ENCODE measurements around the gene HTR7. TPM values are rescaled to one million over a fixed set of nuclear protein-coding genes. Genes with fewer than 3 reads are reported as not detected.
"Not testable (repeated sequence)": the region's sequence is repeated elsewhere in the genome, so short reads cannot be mapped to it uniquely, and the experiment has no call there.

The HTR7 gene
- 20.5 and 36.5 TPM in 2 replicates for total RNA-seq (2014; rRNA removed; shearing (Covaris generic))

DNA sequence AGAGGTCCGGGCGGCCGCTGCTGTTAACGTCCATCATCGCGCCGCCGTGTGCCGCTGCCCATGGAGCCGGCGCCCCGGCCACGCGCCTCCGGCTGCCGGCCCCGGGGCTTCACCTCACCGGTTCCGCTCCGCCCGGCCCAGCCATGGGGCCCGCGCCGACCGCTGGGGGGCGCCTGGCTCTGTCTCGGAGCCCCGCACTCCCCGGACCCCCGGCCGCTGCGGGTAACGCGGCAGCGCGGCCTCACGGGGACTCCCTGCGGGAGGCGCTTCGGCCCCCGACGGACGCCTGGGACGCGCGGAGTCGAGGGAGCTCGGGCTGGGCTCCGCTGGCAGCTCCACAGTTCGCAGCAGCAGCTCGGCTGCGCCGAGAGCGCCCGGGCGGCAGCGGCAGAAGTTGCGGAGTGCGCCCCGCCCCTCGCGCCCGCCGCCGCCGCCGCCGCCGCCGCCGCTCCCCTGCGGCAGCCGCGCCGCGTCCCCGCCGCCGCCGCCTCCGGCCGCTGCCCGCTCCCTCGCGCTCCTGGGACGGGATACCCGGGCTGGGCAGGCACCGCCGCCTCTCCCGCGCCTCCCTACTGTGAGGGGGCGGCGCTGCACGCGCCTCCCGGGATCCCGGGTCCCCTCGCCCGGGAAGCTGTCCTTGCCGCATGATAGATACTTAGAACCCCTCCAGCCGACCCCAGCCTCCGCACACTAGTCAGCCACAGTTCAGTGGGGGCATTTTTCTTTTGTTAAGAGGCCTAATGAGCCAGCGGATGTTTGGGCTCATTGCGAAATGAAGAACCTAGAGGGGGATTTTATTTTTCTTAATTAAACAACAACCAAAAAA, at the start of gene HTR7:
Gene HTR7, minus strand, starts transcription at position 405 of the 826 bp plus-strand sequence. Its CDS starts 368 bp downstream, at position 37.
- DNase-seq (ENCODE audit: low read depth), result peak; percentile 53

GRCh38 chr10:90906596-90906995, 48.8 kb upstream of the HTR7 start:
- DNase-seq (ENCODE audit: low read depth), result no peak

DNA sequence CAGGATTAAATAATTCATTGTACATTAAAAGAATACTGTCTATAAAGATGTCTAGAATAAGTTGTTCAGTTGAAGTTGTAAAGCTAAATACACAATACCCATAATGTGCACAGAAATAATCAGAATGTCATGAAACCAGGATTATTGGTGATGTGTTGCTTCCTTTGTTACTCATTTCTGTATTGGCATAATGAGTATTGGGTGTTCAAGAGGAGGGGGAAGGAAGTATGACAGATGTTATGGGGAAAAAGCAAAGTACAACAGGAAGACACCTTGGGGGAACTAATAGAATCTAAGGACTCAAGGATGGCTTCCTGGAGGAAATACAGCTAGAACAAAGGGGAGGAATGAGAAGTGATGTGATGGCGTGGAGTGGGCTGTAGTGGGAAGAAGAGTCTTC, 48.1 kb upstream of the HTR7 start:
- no peak for DNase-seq (ENCODE audit: low read depth)

DNA sequence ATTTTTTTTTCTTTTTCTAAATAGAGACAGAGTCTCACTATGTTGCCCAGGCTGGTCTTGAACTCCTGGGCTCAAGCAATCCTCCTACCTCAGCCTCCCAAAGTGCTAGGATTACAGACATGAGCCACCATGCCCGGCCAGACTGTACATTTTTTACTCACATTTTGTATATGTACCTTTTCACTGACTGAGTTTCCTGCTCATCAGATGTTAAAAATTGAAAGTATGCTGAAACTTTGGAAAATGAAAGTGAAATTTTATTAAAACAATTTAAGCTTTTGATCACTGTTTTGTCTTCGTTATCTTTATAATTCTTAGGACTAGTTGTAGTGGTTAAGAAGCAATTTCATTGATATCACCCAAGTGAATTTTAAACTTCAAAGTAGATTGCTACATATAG, 39.1 kb upstream of the HTR7 start:
- not testable (repeated sequence) for DNase-seq (ENCODE audit: low read depth)

GRCh38 chr10:90893190-90893589, 35.4 kb upstream of the HTR7 start:
- no peak for DNase-seq (ENCODE audit: low read depth)

- DNase-seq (ENCODE audit: low read depth), result peak; percentile 59
These were observed 32.5 kb upstream of the HTR7 start for GRCh38 chr10:90890347-90890746.

DNA sequence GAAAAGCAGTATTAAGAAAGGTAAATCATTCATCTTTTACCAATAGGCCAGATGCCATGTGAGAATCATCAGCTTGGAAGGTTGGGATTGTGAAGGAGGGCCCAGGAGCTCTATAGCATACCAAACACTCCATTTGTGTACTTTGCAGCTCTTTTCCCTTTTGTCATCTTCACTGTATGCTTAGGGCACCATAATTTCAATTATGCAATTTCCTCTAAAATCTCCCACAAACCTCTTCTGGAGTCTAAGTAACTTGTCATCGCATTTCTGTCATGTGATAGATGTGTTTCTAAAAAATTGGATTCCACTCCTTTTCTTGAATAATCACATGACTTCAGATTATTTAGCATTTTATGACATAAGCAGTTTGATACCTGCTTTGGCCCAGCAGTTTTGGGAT, 31.8 kb upstream of the HTR7 start:
- no peak for DNase-seq (ENCODE audit: low read depth)

- no peak for DNase-seq (ENCODE audit: low read depth)
These were observed 30.5 kb upstream of the HTR7 start for GRCh38 chr10:90888387-90888786.

GRCh38 chr10:90887555-90887954, 29.7 kb upstream of the HTR7 start:
- no peak for DNase-seq (ENCODE audit: low read depth)

DNA sequence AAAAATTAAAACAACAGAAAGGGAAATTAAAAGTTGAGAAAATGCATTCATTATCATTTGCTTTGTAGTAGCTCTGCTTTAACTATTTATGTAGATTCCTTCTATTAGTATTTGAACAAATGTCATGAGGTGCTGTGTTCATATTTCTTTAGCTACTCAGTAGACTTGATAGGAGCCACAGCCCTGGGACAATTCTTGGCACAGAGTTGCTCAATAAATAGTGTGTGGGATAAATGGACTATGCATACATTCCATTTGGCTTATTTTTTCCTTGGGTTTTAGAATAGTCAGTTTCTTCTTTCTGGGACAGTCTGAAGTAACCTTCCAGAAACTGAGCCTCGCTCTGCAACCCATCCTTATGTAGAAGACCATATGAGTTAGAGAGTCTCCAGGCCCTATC, 27.3 kb upstream of the HTR7 start:
- DNase-seq (ENCODE audit: low read depth), result peak; percentile 76

DNA sequence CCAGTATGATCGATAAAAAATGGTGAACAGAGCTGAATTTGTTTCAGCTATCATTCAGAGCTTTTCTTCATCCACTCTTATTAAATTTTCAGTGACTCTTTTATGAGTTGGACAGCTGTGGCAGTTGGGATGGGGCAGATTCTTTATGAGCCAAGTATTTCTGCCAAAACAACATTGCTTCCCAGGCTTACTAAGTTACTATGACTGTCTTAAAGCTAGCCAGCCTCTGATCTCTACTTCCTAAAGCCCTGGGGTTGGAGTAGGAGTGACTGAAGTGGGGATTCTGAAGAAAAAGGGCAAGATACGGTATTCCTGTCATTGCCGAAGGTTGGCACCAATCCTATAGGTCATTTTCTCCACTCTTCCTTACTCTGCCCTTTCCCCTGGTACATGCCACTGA, 26.6 kb upstream of the HTR7 start:
- peak; percentile 69 for DNase-seq (ENCODE audit: low read depth)

- DNase-seq (ENCODE audit: low read depth), result peak; percentile 44
These were observed 22.4 kb upstream of the HTR7 start for GRCh38 chr10:90880059-90880719.

- DNase-seq (ENCODE audit: low read depth), result no peak
These were observed 21.2 kb upstream of the HTR7 start for GRCh38 chr10:90879062-90879461.

DNA sequence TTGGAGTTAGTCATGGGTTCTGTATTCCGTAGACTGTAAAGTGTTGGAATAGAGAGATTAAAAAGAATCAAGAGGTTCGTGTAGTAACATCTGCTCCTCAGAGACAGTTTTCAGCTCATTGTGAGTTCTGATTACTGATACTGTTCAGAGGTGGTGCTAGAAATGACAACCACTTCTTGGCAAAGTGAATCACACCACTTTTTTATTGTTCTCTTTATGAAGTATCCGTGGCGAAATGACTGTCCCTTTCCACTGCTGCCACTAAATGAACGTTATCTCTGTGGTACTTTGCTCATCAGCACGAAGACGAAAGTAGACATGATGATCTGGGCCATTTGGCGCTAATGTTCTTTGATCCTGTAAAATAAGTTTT, 14.8 kb upstream of the HTR7 start:
- no peak for DNase-seq (ENCODE audit: low read depth)

DNA sequence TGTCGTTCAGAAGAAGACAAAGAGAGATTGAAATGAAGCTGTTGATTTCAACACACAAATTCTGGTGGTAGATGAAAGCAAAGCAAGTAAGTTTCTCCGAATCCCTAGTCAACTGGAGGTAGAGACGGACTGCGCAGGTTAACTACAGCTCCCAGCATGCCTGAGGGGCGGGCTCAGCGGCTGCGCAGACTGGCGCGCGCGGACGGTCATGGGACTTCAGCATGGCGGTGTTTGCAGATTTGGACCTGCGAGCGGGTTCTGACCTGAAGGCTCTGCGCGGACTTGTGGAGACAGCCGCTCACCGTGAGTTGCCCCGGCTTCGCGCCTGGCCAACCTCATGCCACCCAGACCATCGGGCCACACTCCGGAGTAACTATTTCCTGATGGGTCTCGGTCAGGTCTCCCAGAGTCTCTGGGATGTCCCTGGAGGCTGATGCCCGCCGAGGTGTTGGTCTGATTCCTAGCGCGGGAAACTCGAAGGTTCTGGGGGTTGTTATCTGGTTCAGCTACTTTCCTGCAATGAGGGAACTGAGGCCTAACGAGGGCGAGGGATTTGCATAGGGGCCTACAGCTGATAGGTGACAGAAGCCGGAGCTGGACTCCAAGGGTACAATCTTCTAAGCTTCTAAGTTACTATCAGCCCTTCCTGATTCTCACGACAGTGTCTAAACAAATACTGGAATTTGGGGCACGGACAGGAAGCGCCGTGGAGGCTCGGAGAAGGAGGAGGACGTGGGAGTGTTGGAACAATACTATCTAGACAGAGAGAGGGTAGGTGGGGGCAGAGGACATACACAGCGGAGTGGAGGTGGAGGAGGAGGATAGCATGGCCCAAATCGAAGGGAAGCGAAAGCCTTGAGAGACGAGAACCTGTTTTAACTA, 14.2 kb upstream of the HTR7 start, which contains the start of gene RPP30:
Gene RPP30, plus strand, starts transcription at position 209 of the 882 bp plus-strand sequence. Its CDS starts 13 bp downstream, at position 222.
- peak; percentile 84 for DNase-seq (ENCODE audit: low read depth)

GRCh38 chr10:90871279-90871765, 13.5 kb upstream of the HTR7 start:
- DNase-seq (ENCODE audit: low read depth), result peak; percentile 83

DNA sequence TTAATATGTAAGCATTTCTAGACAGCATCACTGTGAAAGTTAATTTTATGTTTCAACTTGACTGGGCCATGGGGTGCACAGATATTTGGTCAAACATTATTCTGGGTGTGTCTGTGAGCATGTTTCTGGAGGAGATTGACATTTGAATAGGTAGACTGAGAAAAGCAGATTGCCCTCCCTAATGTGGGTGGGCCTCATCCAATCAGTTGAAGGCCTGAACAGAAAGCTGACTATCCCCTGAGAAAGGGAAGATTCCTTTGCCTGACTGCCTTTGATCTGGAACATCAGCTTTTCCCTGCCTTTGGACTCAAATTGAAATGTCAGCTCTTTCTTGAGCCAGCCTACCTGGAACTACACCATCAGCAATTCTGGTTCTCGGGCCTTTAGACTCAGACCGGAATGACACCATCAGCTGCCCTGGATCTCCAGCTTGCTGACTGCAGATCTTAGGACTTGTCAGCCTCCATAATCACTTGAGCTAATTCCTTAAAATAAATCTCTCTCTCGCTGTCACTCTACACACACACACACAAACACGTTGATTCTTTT, 8.3 kb upstream of the HTR7 start:
- DNase-seq (ENCODE audit: low read depth), result no peak

DNA sequence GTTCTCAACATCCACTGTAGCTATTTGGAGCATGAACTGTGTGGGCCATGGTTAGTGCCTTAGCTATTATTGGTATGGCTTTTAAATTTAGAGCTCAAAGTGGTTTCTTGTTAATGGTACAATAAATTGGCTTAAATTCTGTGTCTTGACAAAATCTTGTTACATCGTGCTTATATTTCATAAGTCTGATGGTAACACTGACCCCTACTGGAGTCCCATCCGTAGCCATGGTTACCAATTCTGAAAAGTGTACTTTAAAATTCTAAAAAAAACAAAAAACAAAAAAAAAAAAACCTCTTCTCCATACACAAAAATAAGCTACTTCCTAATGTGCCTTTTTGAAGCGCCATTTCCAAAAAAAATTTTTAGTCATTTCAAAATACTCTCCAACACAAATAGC, 7.6 kb upstream of the HTR7 start:
- DNase-seq (ENCODE audit: low read depth), result no peak

DNA sequence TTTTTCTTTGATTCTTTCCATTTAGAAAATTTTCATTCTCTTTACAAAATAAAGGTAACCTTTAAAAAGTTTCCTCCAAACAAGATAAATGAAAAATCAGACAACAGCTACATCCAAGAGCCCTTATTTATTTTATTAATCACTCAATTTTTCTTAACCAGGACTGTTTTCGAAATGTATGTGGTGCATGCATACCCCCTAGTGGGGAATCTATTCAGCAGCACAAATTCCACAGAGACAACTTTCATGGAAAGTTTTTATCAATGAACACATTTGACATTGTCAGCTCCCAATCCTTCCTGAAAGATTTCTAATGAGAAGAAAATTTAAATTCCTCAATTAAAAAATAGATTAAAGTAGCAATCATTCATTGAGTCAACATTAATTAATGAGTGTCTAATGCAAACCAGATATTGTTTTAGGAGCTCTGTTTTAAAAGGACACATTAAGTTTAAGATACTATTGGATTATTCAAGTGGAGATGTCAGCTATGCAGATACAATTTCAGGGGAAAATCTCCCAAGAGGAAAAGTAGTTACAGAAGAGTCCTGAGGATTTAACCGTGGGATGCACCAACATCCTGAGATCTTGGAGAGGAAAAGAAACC, 5.2 kb upstream of the HTR7 start:
- DNase-seq (ENCODE audit: low read depth), result peak; percentile 55

DNA sequence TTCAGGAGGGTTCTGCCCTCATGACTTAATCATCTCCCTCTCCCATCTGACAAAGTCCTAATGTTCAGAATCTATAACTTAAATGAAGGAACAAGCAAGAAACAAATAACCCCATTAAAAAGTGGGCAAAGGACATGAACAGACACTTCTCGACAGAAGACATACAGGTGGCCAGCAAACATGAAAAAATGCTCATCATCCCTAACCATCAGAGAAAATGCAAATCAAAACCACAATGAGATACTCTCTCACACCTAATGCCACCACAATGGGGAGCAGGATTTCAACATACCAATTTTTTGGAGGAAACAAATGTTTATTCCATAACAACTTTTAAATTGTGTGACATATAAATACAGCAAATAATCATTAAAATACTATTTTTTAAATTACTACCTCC, 3.0 kb upstream of the HTR7 start:
- DNase-seq (ENCODE audit: low read depth), result no peak

DNA sequence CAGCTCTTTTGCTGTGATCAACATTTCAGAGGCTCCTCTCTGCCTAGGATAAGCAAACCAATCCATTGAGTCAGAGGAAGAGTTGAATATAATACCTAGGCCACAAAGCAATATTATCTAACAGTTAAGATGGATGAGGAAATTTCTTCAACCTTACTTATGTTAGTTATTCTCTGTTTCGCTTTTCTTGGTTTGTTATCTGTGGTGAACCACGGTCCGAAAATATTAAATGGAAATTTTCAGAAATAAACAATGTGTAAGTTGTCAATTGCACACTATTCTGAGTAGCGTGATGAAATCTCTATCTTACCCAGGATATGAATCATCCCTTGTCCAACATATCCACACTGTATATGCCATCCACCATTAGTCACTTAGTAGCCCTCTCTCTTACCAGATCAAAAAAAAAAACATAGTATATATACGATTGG, 1.5 kb upstream of the HTR7 start:
- peak; percentile 83 for DNase-seq (ENCODE audit: low read depth)

Measured in M059J (cell line).